Measurements from ENCODE around the gene OSBPL5.
"Not testable (repeated sequence)": the region's sequence is repeated elsewhere in the genome, so short reads cannot be mapped to it uniquely, and the experiment has no call there.

OSBPL5 gene

GRCh38 chr11:3173795-3174194, 8.7 kb upstream of the OSBPL5 start:
- Mint-ChIP-seq H3K27me3 (no peaks in the 10 kb centered on the region), H3K27ac (no peak overlapping the region), H3K4me1 (peaks cover 34% of the 10 kb centered on the region), H3K9me3 (peaks cover 11% of the 10 kb centered on the region in 2 donors), H3K4me3 (no peak overlapping the region)
- DNase-seq (no peak), ATAC-seq (no peak)

GRCh38 chr11:3171931-3172560, 6.9 kb upstream of the OSBPL5 start:
- Mint-ChIP-seq H3K9me3 (peaks cover 11% of the 10 kb centered on the region in 2 donors), H3K27me3 (no peaks in the 10 kb centered on the region), H3K27ac (no peak overlapping the region), H3K4me3 (no peak overlapping the region), H3K4me1 (peaks cover 35% of the 10 kb centered on the region)
- no peak for ATAC-seq
- no peak for DNase-seq

GRCh38 chr11:3170756-3171650, 5.9 kb upstream of the OSBPL5 start:
- ATAC-seq (no peak), DNase-seq (no peak)
- H3K9me3 Mint-ChIP-seq = peaks cover 7 to 9% of the 10 kb centered on the region in 2 donors
- H3K27ac Mint-ChIP-seq = peak overlapping the region in 1 of 2 donors; percentile 30
- peaks cover 41% of the 10 kb centered on the region for H3K4me1 Mint-ChIP-seq
- H3K27me3 Mint-ChIP-seq = peaks cover 10% of the 10 kb centered on the region
- no peak overlapping the region for H3K4me3 Mint-ChIP-seq

GRCh38 chr11:3170044-3170755, 5.1 kb upstream of the OSBPL5 start:
- peaks cover 48% of the 10 kb centered on the region for H3K4me1 Mint-ChIP-seq
- ATAC-seq = no peak

GRCh38 chr11:3169255-3170043, 4.3 kb upstream of the OSBPL5 start:
- DNase-seq = peak; percentile 27 to 50
- Mint-ChIP-seq H3K4me3 (peak overlapping the region; percentile 66 to 71), H3K9me3 (no peaks in the 10 kb centered on the region), H3K4me1 (peaks cover 48% of the 10 kb centered on the region), H3K27me3 (peaks cover 16% of the 10 kb centered on the region), H3K27ac (peak overlapping the region in 1 of 2 donors; percentile 15)
- ATAC-seq = peak; percentile 55

More at GRCh38 chr11:3170044-3170755, 5.1 kb upstream of the OSBPL5 start:
- Mint-ChIP-seq H3K9me3 (peaks cover 0 to 1% of the 10 kb centered on the region in 2 donors), H3K4me3 (peak overlapping the region; percentile 66 to 71), H3K27me3 (peaks cover 16% of the 10 kb centered on the region), H3K27ac (peak overlapping the region; percentile 15 to 30)
- DNase-seq = no peak

- not testable (repeated sequence) for ATAC-seq, DNase-seq, H3K27ac Mint-ChIP-seq, H3K9me3 Mint-ChIP-seq
- H3K4me1 Mint-ChIP-seq = peaks cover 52% of the 10 kb centered on the region
- H3K27me3 Mint-ChIP-seq = peaks cover 16% of the 10 kb centered on the region
- peak overlapping the region; percentile 66 to 71 for H3K4me3 Mint-ChIP-seq
Measured at GRCh38 chr11:3168742-3169254, 3.7 kb upstream of the OSBPL5 start.

- H3K4me3 Mint-ChIP-seq = no peak overlapping the region
- DNase-seq = no peak
- H3K27me3 Mint-ChIP-seq = peaks cover 16% of the 10 kb centered on the region
- no peaks in the 10 kb centered on the region for H3K9me3 Mint-ChIP-seq
- ATAC-seq = no peak
- H3K4me1 Mint-ChIP-seq = peaks cover 66% of the 10 kb centered on the region
- H3K27ac Mint-ChIP-seq = no peak overlapping the region
Measured at GRCh38 chr11:3167143-3168119, 2.3 kb upstream of the OSBPL5 start.

- Mint-ChIP-seq H3K4me1 (peaks cover 65% of the 10 kb centered on the region), H3K9me3 (no peaks in the 10 kb centered on the region)
- ATAC-seq = no peak
Measured at GRCh38 chr11:3166268-3167142, 1.4 kb upstream of the OSBPL5 start.

GRCh38 chr11:3165916-3166267, 782 bp upstream of the OSBPL5 start:
- ATAC-seq (no peak), DNase-seq (no peak)
- Mint-ChIP-seq H3K4me3 (peak overlapping the region; percentile 61 to 62), H3K4me1 (peaks cover 65% of the 10 kb centered on the region), H3K27me3 (peaks cover 24% of the 10 kb centered on the region), H3K27ac (peak overlapping the region in 1 of 2 donors; percentile 56), H3K9me3 (no peaks in the 10 kb centered on the region)

More at GRCh38 chr11:3166268-3167142, 1.4 kb upstream of the OSBPL5 start:
- H3K27me3 Mint-ChIP-seq = peaks cover 18% of the 10 kb centered on the region
- H3K4me3 Mint-ChIP-seq = no peak overlapping the region
- no peak overlapping the region for H3K27ac Mint-ChIP-seq
- no peak for DNase-seq

- no peak overlapping the region for H3K27ac Mint-ChIP-seq
- ATAC-seq = peak; percentile 41
- peak overlapping the region; percentile 62 to 77 for H3K4me3 Mint-ChIP-seq
- peaks cover 28% of the 10 kb centered on the region for H3K27me3 Mint-ChIP-seq
- peak in 1 of 2 donors; percentile 17 for DNase-seq
- no peaks in the 10 kb centered on the region for H3K9me3 Mint-ChIP-seq
- H3K4me1 Mint-ChIP-seq = peaks cover 64% of the 10 kb centered on the region
Measured at GRCh38 chr11:3164552-3165151, 458 bp downstream of the OSBPL5 start.

GRCh38 chr11:3164138-3164551, 965 bp downstream of the OSBPL5 start:
- Mint-ChIP-seq H3K4me1 (peaks cover 64% of the 10 kb centered on the region), H3K27ac (peak overlapping the region; percentile 37 to 85), H3K9me3 (no peaks in the 10 kb centered on the region), H3K27me3 (peaks cover 28% of the 10 kb centered on the region), H3K4me3 (peak overlapping the region; percentile 60 to 77)
- DNase-seq (peak in 1 of 2 donors; percentile 9), ATAC-seq (no peak)

GRCh38 chr11:3163241-3163981, 1.7 kb downstream of the OSBPL5 start:
- ATAC-seq (no peak), DNase-seq (no peak)
- Mint-ChIP-seq H3K27me3 (peaks cover 28% of the 10 kb centered on the region), H3K27ac (peak overlapping the region in 1 of 2 donors; percentile 37), H3K4me3 (peak overlapping the region; percentile 60 to 77), H3K4me1 (peaks cover 66% of the 10 kb centered on the region), H3K9me3 (no peaks in the 10 kb centered on the region)

Data from stimulated activated naive CD8-positive, alpha-beta T cell treated with anti-CD3 and anti-CD28 coated beads, Interleukin-15, amount 100 ng/mL, for 72 hours (primary cell).